NCI-H1417 (cell line): ENCODE measurements around the gene MVB12B.
A peak's percentile ranks its signal among the peaks of the same experiment; 100 is the strongest.
"Not testable (repeated sequence)": the region's sequence is repeated elsewhere in the genome, so short reads cannot be mapped to it uniquely, and the experiment has no call there.

Experiments
- DNase-seq, 3 experiments: peaks; one replicate each; lab custom pipeline; 2025; lab: John Stamatoyannopoulos, UW

MVB12B gene

DNA sequence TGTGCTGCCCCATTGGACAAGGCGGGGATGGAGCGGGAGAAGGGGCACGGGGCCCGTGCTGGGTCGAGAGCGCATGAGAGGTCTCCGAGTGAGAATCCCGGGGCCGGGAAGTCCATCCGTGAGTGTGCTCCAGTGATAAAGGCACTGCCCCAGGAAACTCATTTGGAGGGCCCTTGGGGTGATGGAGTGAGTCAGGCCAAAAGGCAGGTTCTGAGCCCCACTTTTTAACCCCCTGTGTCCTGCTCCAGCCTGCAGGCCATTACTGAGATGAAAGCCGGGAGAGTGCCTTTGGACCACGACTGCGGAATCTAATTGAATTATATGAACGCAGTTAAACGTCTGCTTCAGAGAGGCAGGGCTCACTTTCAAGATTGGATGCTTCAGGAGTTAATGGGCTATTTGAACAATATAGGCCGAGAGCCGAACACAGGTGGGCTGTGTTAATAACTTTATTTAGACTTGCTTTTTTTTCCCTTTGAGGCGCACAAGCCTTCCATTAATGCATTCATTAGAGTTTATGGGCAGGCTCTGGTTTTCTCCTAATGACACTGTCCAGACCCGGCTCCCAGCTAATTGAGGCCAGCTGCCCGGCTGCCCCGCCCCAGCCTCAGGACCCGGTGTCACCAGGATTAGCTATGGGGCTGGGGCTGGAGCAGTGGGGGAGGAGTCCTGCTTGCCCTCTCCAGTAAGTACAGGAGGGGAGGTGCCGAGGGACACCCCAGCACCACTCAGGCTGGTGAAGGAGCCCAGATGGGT, 208.0 kb downstream of the MVB12B start:
- DNase-seq = peak in 2 of 3 experiments; percentile 69 to 91

DNA sequence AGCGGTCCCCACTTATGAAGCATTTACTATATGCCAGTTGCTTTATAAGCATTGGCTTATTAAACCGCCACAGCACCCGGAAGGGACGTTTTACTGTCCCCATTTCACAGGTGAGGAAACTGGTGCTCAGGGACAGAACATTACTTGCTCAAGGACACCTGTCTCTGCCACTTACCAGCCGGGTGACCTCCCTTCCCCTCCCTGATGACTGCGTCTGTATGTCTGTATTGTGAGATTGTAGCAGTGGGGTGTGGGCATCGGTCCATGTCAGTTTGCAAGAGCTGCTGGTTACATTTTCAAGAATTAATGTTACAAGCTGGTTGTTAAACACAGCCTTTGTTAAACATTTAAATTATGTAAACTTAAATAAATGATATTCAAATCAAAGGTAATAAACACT, 209.5 kb downstream of the MVB12B start:
- no peak for DNase-seq

DNA sequence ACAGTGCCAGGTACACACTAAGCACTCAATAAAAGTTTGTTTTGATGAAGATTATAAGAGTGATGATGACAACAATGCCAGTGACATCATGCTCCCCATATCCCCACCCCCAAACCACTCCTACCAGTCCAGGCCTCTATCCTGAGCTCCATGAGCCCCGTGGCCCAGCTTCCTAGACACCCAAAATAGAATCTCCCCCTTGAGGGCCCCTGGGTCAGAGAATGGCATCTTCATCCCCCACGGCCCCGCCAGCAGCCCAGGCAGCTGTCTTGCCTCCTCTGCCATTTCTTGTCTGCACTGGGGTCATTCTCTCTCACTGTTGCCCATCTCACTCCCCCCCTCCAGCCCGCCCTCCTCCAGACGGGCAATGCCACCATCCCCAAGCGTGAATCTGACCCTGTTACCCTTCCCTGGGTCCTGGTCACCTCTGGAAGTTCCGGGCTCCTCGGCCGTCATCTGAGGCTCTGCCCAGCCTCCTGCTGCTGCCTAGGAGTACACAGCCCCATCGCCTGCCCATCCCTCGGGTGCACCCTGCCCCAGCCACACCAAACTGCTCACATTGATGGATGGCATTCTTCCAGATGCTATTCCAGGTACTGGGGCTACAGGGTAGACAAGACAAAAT, 210.3 kb downstream of the MVB12B start:
- DNase-seq = no peak

DNA sequence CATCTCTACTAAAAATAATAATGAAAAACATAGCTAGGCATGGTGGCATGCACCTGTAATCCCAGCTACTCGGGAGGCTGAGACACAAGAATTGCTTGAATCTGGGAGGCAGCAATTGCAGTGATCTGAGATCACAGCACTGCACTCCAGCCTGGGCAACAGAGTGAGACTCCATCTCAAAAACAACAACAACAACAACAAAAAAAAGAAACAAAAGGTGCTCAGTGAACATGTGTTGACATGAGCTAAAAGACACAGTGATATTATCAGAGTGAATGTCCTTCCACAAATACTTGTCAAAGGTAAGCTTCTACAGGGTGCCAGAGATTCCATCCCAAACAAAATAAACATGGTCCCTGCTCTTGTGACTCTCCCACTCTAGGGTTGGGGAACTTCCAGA, 211.9 kb downstream of the MVB12B start:
- DNase-seq = no peak

DNA sequence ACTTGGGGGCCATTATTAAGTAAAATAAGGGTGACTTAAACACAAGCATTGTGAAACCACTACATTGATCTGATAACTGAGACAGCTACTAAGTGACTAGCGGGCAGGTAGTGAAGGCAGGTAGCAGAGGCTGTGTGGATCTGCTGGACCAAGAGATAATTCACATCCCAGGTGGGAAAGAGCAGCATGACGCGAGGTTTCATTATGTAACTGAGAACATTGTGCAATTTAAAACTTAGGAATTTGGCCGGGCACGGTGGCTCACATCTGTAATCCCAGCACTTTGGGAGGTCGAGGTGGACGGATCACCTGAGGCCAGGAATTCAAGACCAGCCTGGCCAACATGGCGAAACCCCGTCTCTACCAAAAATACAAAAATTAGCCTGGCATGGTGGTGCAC, 213.8 kb downstream of the MVB12B start:
- not testable (repeated sequence) for DNase-seq

DNA sequence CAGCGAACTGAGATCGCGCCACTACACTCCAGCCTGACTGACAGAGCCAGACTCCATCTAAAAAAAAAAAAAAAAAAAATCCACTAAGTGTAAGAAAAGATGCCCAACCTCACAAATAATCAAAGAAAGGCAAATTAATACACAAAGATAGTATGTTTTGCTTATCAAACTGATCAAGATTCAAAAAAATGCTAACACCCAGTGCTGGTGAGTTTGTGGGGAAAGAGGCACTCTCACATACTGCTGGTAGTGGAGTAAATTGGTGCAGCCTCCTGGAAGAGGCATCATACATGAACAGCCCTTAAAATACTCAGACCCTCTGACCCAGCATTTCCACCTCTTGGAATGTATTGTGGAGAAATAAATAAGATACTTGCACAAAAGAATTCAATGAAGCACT, 216.9 kb downstream of the MVB12B start:
- DNase-seq = no peak

DNA sequence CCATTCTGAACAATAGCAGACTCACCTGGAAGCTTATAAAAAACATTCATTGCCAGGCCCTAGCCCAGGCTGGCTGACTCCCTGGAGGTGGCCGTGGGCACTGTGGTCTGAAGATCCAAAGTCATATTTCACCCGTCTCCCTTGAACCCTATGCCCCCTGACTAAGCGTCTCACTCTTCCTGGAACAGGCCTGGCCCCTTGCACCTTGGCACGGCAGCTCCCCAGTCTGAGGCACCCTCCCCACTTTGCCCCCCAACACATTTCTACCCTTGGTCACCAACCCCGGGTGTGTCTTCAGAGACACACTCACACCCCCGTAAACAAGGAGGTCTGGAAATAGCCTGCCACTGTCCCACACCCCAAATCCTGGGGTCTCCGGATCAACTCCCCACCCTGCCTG, 218.5 kb downstream of the MVB12B start:
- DNase-seq = no peak

DNA sequence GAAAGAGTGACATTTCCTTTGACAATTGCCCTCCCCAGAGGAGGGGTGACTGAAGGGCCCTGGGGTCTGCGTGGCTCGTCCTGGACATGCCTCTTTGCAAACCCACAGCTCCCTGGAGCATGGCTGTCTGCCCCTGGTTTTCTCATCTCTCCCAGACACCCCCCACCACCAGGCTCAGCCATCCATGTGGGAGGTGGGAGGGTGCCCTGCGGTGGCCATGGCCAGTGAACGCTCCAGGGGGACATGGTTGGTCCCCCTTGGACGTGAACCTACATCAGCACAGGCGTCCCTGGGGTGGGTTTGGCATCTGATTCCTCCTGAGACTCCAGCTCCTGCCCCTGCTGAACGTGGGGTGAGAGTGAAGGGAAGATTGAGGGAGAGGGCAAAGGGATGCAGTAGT, 219.4 kb downstream of the MVB12B start:
- DNase-seq = no peak

DNA sequence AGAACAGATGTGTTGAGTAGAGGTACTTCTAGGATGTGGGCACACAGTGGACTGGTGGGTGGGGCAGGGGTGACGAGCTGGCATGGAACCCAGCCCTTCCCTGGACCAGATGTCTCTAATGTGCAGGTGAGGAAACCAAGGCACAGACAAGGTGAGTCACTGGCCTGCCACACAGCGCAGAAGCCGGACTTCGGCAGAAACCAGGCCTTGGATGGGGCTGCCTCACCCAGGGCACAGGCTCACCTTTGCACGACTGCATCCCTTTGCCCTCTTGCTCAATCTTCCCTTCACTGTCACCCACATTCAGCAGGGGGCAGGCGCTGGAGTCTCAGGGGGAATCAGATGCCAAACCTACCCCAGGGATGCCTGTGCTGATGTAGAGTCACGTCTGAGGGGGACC, 221.7 kb downstream of the MVB12B start:
- DNase-seq = no peak

DNA sequence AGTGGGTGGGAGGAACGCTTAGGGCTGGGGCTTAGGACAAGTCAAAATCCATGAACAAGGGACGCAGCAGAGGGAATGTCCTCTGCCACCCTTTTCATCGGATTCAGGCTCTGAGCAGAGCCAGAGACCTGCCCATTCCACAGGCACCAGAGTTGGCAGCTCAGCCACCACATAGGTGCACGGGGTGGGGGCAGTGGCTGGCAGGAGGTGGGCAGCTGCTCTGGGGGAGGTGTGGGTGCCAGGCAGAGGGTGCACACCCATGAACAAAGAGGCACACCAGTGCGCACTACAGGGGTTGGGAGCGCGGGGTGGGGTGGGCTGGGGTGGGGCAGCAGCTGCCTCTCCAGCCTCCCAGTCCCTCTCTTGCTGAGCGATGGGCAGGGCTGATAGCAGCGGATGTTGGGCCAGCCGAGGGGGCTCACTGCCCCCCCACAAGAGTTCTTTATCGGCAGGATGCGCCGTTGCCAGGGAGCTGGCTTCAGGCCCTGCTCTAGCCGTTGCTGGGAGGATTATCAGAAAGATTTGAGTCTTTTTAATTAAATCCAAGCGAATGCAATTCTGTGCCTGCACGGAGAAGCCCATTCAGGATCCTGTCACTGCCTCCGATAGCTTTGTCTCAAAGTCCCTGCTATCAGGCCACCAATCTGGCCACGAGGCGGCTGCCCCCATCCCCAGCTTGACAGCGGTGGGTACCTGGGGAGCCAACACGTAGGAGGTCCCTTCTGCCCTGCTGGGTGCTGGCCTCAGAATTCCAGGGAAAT, 222.8 kb downstream of the MVB12B start:
- DNase-seq = peak in 2 of 3 experiments; percentile 34 to 65

DNA sequence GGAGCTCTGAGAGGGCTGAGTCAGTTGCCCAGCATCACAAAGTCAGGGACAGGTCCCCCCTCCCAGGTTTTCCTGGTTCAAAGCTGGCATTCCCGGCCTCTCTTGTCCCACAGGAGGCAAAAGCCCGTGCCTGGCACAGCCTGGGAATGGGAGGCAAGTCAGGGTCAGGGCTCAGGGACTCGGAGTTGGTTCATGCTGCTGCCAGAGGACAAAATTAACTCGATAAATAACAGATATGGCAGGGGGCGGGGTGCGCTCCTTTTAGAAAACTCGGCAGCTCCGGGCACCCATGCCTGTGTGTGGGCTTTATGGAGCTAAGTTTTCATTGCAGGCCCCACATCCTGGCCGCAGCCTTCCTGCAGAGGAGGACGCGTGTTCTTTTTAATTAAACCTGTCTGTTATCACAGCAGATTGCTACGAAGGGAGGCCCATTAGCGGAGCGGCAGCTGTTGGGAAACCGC, 224.3 kb downstream of the MVB12B start:
- peak in 2 of 3 experiments; percentile 6 to 42 for DNase-seq

DNA sequence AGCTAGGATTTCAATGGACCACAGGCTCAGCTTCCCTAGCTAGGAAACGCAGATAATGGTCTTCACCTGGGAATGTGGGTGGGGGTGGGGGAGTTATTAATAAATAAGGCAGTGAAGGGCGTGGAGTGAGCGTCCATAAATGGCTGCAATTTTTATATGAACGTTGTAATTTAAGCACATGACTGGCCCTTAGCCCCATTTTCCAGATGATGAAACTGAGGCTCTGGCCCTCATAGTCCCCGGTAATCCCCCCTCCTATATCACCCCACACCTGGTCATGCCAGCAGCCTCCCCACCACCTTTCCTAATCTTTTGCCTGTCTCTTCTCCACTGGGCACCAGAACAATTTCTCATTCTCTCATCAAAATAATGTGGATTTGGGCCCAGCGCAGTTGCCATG, 225.2 kb downstream of the MVB12B start:
- DNase-seq = no peak

DNA sequence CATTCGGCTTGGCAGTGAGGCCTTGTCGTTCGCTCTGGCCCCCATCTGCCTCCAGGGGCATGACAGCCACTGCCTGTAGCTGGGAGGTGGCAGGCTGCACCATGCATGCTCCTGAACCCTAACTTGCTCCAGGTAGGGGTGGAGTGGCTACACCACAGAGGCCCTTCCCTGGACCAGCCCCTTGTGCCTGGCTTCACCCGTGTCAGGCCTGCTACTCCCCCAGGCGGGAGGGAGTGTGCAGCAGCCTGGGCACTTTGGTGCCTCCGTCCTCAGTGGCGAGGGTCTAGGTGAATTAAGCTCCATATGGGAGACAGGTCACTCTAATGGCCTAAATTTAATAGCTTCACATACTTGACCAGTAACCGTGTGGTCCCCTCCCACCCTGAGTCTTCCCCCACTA, 227.7 kb downstream of the MVB12B start:
- no peak for DNase-seq

DNA sequence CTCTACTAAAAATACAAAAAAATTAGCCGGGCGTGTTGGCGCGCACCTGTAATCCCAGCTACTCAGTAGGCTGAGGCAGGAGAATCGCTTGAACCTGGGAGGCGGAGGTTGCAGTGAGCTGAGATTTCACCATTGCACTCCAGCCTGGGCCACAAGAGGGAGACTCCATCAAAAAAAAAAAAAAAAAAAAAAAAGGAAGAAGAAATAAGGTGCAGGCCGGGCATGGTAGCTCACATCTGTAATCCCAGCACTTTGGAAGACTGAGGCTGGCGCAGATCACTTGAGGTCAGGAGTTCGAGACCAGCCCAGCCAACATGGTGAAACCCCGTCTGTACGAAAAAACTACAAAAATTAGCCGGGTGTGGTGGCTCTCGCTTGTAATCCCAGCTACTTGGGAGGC, 228.8 kb downstream of the MVB12B start:
- DNase-seq = not testable (repeated sequence)
